OCI-LY1 (cell line): ENCODE measurements around the gene PIAS1.
"Not testable (repeated sequence)": the region's sequence is repeated elsewhere in the genome, so short reads cannot be mapped to it uniquely, and the experiment has no call there.

ENCODE experiments used
- H2AFZ ChIP-seq: fragments of 200-600 bp; sonication (generic), shearing (Covaris generic); 2 replicates; pipeline ENCODE4 v1.6.0; 2014; ENCODE audit warnings: antibody characterized with exemption, mild to moderate bottlenecking, low read length
- H3F3A ChIP-seq: fragments of 200-600 bp; sonication (generic), shearing (Covaris generic); 2 replicates; pipeline ENCODE4 v1.6.0; 2014; ENCODE audit warnings: mild to moderate bottlenecking, antibody characterized with exemption, low read length, moderate library complexity; ENCODE audit not compliant: insufficient read depth
- H3K27ac ChIP-seq: fragments of 200-600 bp; sonication (generic); 2 replicates; pipeline ENCODE4 v1.5.1; 2014; ENCODE audit warnings: low read length, mixed run types, mild to moderate bottlenecking, low read depth; ENCODE audit not compliant: poor library complexity, severe bottlenecking
- H3K27me3 ChIP-seq: fragments of 200-600 bp; sonication (generic); 2 replicates; pipeline ENCODE4 v1.6.0; 2014; ENCODE audit warnings: antibody characterized with exemption, mild to moderate bottlenecking, low read length, moderate library complexity; ENCODE audit not compliant: insufficient read depth
- H3K36me3 ChIP-seq: fragments of 200-600 bp; sonication (generic); 2 replicates; pipeline ENCODE4 v1.6.1; 2014; ENCODE audit warnings: mild to moderate bottlenecking, antibody characterized with exemption, low read length, moderate library complexity, mixed read lengths; ENCODE audit not compliant: insufficient read depth
- H3K4me1 ChIP-seq: fragments of 200-600 bp; sonication (generic); 2 replicates; pipeline ENCODE4 v1.5.1; 2014; ENCODE audit warnings: mild to moderate bottlenecking, low read length, moderate library complexity; ENCODE audit not compliant: insufficient read depth, severe bottlenecking
- H3K4me2 ChIP-seq: fragments of 200-600 bp; sonication (generic), shearing (Covaris generic); 2 replicates; pipeline ENCODE4 v1.6.1; 2014; ENCODE audit warnings: low read length
- H3K4me3 ChIP-seq: fragments of 200-600 bp; sonication (generic); 2 replicates; pipeline ENCODE4 v1.5.1; 2014; ENCODE audit warnings: low read length, low read depth, mild to moderate bottlenecking, mixed read lengths; ENCODE audit not compliant: poor library complexity, severe bottlenecking
- H3K79me2 ChIP-seq: fragments of 200-600 bp; shearing (Covaris generic); 2 replicates; pipeline ENCODE4 v1.6.1; 2016; ENCODE audit warnings: mixed run types, low read length, mixed read lengths; ENCODE audit not compliant: insufficient read depth
- H3K9ac ChIP-seq: fragments of 200-600 bp; sonication (generic), shearing (Covaris generic); 2 replicates; pipeline ENCODE4 v1.6.1; 2014; ENCODE audit warnings: mild to moderate bottlenecking, low read length, mixed read lengths
- H3K9me2 ChIP-seq: fragments of 200-600 bp; sonication (generic), shearing (Covaris generic); 2 replicates; pipeline ENCODE4 v1.6.1; 2014; ENCODE audit warnings: low read depth, mild to moderate bottlenecking, low read length, mixed read lengths
- H3K9me3 ChIP-seq: fragments of 200-600 bp; shearing (Covaris generic); 2 replicates; pipeline ENCODE4 v1.6.1; 2014; ENCODE audit warnings: low read length, mixed read lengths
- H4K20me1 ChIP-seq: fragments of 200-600 bp; sonication (generic), shearing (Covaris generic); 2 replicates; pipeline ENCODE4 v1.6.0; 2016; ENCODE audit warnings: mild to moderate bottlenecking, low read length; ENCODE audit not compliant: insufficient read depth
- EZH2 ChIP-seq: fragments of 200-600 bp; sonication (generic), shearing (Covaris generic); IDR thresholded peaks from 2 replicates; pipeline ENCODE4 v1.8.0; 2017; ENCODE audit warnings: borderline replicate concordance, mixed run types, mild to moderate bottlenecking, antibody characterized with exemption, low read length, moderate library complexity, mixed read lengths
- TF ChIP-seq, protein P1 (sequence below): fragments of 200-600 bp; sonication (generic), shearing (Covaris generic); IDR thresholded peaks from 2 replicates; pipeline ENCODE4 v1.5.1; 2017; ENCODE audit warnings: mild to moderate bottlenecking, antibody characterized with exemption, low read length, moderate library complexity, mixed read lengths

Gene PIAS1

DNA sequence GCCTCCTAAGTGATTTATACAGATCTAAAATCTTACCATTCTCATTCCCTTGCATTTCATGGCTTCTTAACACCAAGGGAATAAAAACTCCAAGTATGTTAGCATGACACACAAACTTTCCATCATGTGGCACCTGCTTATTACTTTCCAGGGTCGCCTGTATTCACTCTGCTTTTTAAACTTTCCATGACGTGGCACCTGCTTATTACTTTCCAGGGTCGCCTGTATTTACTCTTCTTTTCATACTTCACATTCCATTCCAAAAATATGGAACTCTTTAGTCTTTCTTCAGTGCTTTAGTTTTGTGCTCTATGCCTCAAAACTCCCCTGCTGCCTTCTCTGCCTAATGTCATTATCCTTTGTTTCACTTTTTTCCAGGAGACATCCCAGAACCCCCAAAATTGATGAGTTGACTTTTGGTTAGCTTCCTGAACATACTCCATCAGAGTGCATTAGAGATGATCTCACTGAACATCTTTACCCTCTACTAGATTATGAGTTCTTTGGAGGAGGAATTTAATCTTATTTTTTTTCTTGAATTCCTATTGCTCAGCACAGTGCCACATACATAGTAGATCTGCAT is 104.0 kb downstream of the PIAS1 start:
- H3K36me3 ChIP-seq, result peaks cover 89% of the 10 kb centered on the region
- H3K9me2 ChIP-seq, result no peaks in the 10 kb centered on the region
- no peak overlapping the region for H3K4me3 ChIP-seq
- 0 out of 2 replicates have a peak, but pooled peaks cover 3% of the 10 kb centered on the region for H3F3A ChIP-seq
- H3K79me2 ChIP-seq, result no peaks in the 10 kb centered on the region
- no peak overlapping the region for H3K4me2 ChIP-seq
- no peak overlapping the region for H3K9ac ChIP-seq
- H4K20me1 ChIP-seq, result no peaks in the 10 kb centered on the region
- H2AFZ ChIP-seq, result no peak overlapping the region
- H3K27me3 ChIP-seq, result no peaks in the 10 kb centered on the region
- no peaks in the 10 kb centered on the region for H3K4me1 ChIP-seq
- H3K9me3 ChIP-seq, result peaks cover 12% of the 10 kb centered on the region
- H3K27ac ChIP-seq, result no peak overlapping the region
- no peak for TF ChIP-seq EZH2
- TF ChIP-seq, protein P1, sequence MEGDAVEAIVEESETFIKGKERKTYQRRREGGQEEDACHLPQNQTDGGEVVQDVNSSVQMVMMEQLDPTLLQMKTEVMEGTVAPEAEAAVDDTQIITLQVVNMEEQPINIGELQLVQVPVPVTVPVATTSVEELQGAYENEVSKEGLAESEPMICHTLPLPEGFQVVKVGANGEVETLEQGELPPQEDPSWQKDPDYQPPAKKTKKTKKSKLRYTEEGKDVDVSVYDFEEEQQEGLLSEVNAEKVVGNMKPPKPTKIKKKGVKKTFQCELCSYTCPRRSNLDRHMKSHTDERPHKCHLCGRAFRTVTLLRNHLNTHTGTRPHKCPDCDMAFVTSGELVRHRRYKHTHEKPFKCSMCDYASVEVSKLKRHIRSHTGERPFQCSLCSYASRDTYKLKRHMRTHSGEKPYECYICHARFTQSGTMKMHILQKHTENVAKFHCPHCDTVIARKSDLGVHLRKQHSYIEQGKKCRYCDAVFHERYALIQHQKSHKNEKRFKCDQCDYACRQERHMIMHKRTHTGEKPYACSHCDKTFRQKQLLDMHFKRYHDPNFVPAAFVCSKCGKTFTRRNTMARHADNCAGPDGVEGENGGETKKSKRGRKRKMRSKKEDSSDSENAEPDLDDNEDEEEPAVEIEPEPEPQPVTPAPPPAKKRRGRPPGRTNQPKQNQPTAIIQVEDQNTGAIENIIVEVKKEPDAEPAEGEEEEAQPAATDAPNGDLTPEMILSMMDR, result no peak

DNA sequence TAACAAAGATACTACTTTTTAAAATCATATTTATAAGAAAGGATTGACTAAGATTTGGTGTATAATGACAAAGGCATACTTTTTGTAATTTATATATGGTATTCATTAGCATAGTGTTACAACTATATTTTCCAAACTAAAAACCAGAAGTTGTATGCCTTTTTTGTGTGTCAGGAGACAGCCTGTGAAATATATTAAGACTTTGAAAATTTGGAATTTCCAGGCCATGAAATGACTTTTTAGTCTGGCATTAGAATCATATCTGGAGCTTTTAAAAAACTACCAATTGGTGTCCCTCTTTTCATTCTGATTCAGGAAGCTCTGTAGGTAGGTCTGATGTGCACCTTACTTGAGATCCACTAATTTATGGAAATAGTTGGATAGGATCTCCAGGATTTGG is 109.1 kb downstream of the PIAS1 start:
- Histone ChIP-seq H3K27me3 (no peaks in the 10 kb centered on the region), H3K9me2 (no peaks in the 10 kb centered on the region), H3F3A (0 out of 2 replicates have a peak, but pooled peaks cover 3% of the 10 kb centered on the region), H2AFZ (no peak overlapping the region), H3K9me3 (peaks cover 12% of the 10 kb centered on the region), H3K9ac (no peak overlapping the region), H3K36me3 (peaks cover 72% of the 10 kb centered on the region), H3K4me3 (no peak overlapping the region), H3K79me2 (no peaks in the 10 kb centered on the region), H3K27ac (no peak overlapping the region), H3K4me2 (no peak overlapping the region), H4K20me1 (no peaks in the 10 kb centered on the region), H3K4me1 (no peaks in the 10 kb centered on the region)
- TF ChIP-seq, protein P1, result no peak
- TF ChIP-seq EZH2, result no peak

DNA sequence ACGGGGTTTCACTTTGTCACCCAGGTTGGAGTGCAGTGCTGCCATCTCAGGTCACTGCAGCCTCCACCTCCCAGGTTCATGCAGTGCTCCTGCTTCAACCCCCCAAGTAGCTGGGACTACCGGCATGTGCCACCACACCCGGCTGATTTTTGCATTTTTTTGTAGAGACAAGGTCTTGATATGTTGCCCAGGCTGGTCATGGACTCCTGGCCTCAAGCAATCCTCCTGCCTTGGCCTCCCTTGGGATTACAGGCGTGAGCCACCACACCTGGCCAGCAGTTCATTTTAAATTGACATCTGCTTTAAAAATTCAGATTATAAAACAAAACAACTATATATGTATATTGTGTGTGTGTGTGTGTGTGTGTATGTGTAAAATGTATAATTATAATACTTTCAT is 112.7 kb downstream of the PIAS1 start:
- no peaks in the 10 kb centered on the region for H3K79me2 ChIP-seq
- H3K9me3 ChIP-seq, result peaks cover 2% of the 10 kb centered on the region; the same call in 1 of the 2 replicates
- no peaks in the 10 kb centered on the region for H3K9me2 ChIP-seq
- TF ChIP-seq, protein P1, result no peak
- no peak for TF ChIP-seq EZH2
- no peaks in the 10 kb centered on the region for H4K20me1 ChIP-seq
- H3K36me3 ChIP-seq, result peaks cover 56% of the 10 kb centered on the region
- no peak overlapping the region for H3K27ac ChIP-seq
- H3K4me3 ChIP-seq, result no peak overlapping the region
- no peaks in the 10 kb centered on the region for H3K4me1 ChIP-seq
- no peak overlapping the region for H3K9ac ChIP-seq
- 0 out of 2 replicates have a peak, but pooled peaks cover 3% of the 10 kb centered on the region for H3F3A ChIP-seq
- no peak overlapping the region for H2AFZ ChIP-seq
- H3K4me2 ChIP-seq, result no peak overlapping the region
- no peaks in the 10 kb centered on the region for H3K27me3 ChIP-seq

DNA sequence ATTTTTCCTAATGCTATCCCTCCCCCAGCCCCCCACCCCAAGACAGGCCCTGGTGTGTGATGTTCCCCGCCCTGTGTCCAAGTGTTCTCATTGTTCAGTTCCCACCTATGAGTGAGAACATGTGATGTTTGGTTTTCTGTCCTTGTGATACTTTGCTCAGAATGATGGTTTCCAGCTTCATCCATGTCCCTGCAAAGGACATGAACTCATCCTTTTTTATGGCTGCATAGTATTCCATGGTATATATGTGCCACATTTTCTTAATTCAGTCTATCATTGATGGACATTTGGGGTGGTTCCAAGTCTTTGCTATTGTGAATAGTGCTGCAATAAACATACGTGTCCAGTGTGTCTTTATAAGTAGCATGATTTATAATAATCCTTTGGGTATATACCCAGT is 117.9 kb downstream of the PIAS1 start:
- H3K27ac ChIP-seq, H2AFZ ChIP-seq, H3K4me1 ChIP-seq, H3K9me2 ChIP-seq, H3K4me2 ChIP-seq, H3K9me3 ChIP-seq, H3K9ac ChIP-seq, H3K4me3 ChIP-seq, H3F3A ChIP-seq, H4K20me1 ChIP-seq, H3K27me3 ChIP-seq, H3K79me2 ChIP-seq: not testable (repeated sequence)
- peaks cover 56% of the 10 kb centered on the region for H3K36me3 ChIP-seq
